ENCODE measurements around the gene FRG2C. TPM values are rescaled to one million over a fixed set of nuclear protein-coding genes. Genes with fewer than 3 reads are reported as not detected.
"Not testable (repeated sequence)": the region's sequence is repeated elsewhere in the genome, so short reads cannot be mapped to it uniquely, and the experiment has no call there.

FRG2C gene
- total RNA-seq, 4 donors from 2014 or later, result not detected

GRCh38 chr3:75641107-75641517 is 23.0 kb upstream of the FRG2C start:
- 1 to 2% methylated on average over 15 to 16 of the region's 16 CpGs for WGBS, 2 donors
- Histone ChIP-seq H3K4me3 (peak overlapping the region; percentile 31 to 52 (median 46)), H3K27ac (peak overlapping the region; percentile 31 to 63 (median 36))
- not testable (repeated sequence) for H3K36me3 ChIP-seq, H3K9me3 ChIP-seq, H3K27me3 ChIP-seq, H3K4me1 ChIP-seq
- TF ChIP-seq EP300 (IDR thresholded peaks at IDR 0.05), result peak in 1 of 2 donors; percentile 37
- peak; percentile 61 to 66 for DNase-seq (ENCODE audit: low spot score in 2 of 2)

GRCh38 chr3:75643031-75643800 is 20.9 kb upstream of the FRG2C start:
- H3K27me3 ChIP-seq, H3K4me1 ChIP-seq, H3K4me3 ChIP-seq, H3K9me3 ChIP-seq, H3K36me3 ChIP-seq, H3K27ac ChIP-seq: not testable (repeated sequence)
- peak; percentile 17 to 59 (median 43) for TF ChIP-seq CTCF (IDR thresholded peaks at IDR 0.05)
- WGBS, 2 donors, result 22 to 24% methylated on average over 20 of the region's 20 CpGs
- DNase-seq (ENCODE audit: low spot score in 2 of 2), result peak in 1 of 2 donors; percentile 12

GRCh38 chr3:75645548-75645947 is 18.6 kb upstream of the FRG2C start:
- 55 to 75% methylated on average over 4 of the region's 4 CpGs for WGBS, 2 donors
- not testable (repeated sequence) for H3K27me3 ChIP-seq; DNase-seq (ENCODE audit: low spot score in 2 of 2)

GRCh38 chr3:75650191-75650590 is 13.9 kb upstream of the FRG2C start:
- Histone ChIP-seq H3K27ac (no peak overlapping the region), H3K9me3 (no peaks in the 10 kb centered on the region), H3K36me3 (no peaks in the 10 kb centered on the region), H3K27me3 (no peaks in the 10 kb centered on the region), H3K4me1 (no peaks in the 10 kb centered on the region), H3K4me3 (no peak overlapping the region)
- TF ChIP-seq POLR2A (IDR thresholded peaks at IDR 0.05) (no peak), CTCF (IDR thresholded peaks at IDR 0.05) (no peak), EP300 (IDR thresholded peaks at IDR 0.05) (no peak)
- WGBS, 2 donors, result 66 to 75% methylated on average over 9 of the region's 9 CpGs
- DNase-seq (ENCODE audit: low spot score in 2 of 2), result no peak

More at GRCh38 chr3:75645548-75645947, 18.6 kb upstream of the FRG2C start:
- not testable (repeated sequence) for H3K27ac ChIP-seq, H3K36me3 ChIP-seq, H3K4me1 ChIP-seq, H3K9me3 ChIP-seq, H3K4me3 ChIP-seq

- not testable (repeated sequence) for H3K27ac ChIP-seq; DNase-seq (ENCODE audit: low spot score in 2 of 2); H3K36me3 ChIP-seq
- H3K4me1 ChIP-seq, result peaks cover 0 to 12% (median 0%) of the 10 kb centered on the region in 4 donors
- H3K4me3 ChIP-seq, result peak overlapping the region in 1 of 4 donors; percentile 23
- peaks cover 0 to 10% (median 1%) of the 10 kb centered on the region in 4 donors for H3K9me3 ChIP-seq
- peaks cover 0 to 39% of the 10 kb centered on the region in 2 donors for H3K27me3 ChIP-seq
- WGBS, 2 donors, result 8 to 27% methylated on average over 22 to 39 of the region's 50 CpGs
Measured at GRCh38 chr3:75655101-75655904, 8.8 kb upstream of the FRG2C start.

- H3K4me1 ChIP-seq, result peaks cover 0 to 12% (median 0%) of the 10 kb centered on the region in 4 donors
- DNase-seq (ENCODE audit: low spot score in 2 of 2); H3K36me3 ChIP-seq; H3K4me3 ChIP-seq; H3K27ac ChIP-seq: not testable (repeated sequence)
- peaks cover 0 to 45% of the 10 kb centered on the region in 2 donors for H3K27me3 ChIP-seq
- 28 to 32% methylated on average over 7 of the region's 7 CpGs for WGBS, 2 donors
- peaks cover 0 to 10% (median 2%) of the 10 kb centered on the region in 4 donors for H3K9me3 ChIP-seq
Measured at GRCh38 chr3:75655956-75656355, 8.2 kb upstream of the FRG2C start.

GRCh38 chr3:75658411-75659107 is 5.6 kb upstream of the FRG2C start:
- Histone ChIP-seq H3K4me1 (peaks cover 0 to 12% (median 0%) of the 10 kb centered on the region in 4 donors), H3K9me3 (peaks cover 0 to 19% (median 2%) of the 10 kb centered on the region in 4 donors), H3K27me3 (peaks cover 0 to 46% of the 10 kb centered on the region in 2 donors), H3K4me3 (peak overlapping the region; percentile 3 to 47 (median 27))
- not testable (repeated sequence) for H3K27ac ChIP-seq; DNase-seq (ENCODE audit: low spot score in 2 of 2); H3K36me3 ChIP-seq
- WGBS, 2 donors, result 0 to 1% methylated on average over 22 to 26 of the region's 42 CpGs

GRCh38 chr3:75659108-75659433 is 5.1 kb upstream of the FRG2C start:
- DNase-seq (ENCODE audit: low spot score in 2 of 2); H3K36me3 ChIP-seq; H3K27ac ChIP-seq: not testable (repeated sequence)
- peaks cover 0 to 21% (median 2%) of the 10 kb centered on the region in 4 donors for H3K9me3 ChIP-seq
- peak overlapping the region in 3 of 4 donors; percentile 3 to 47 (median 31) for H3K4me3 ChIP-seq
- peaks cover 0 to 46% of the 10 kb centered on the region in 2 donors for H3K27me3 ChIP-seq
- peaks cover 0 to 12% (median 0%) of the 10 kb centered on the region in 4 donors for H3K4me1 ChIP-seq

GRCh38 chr3:75665626-75666025 is 1.5 kb downstream of the FRG2C start:
- not testable (repeated sequence) for H3K27ac ChIP-seq; H3K4me3 ChIP-seq; H3K36me3 ChIP-seq; DNase-seq (ENCODE audit: low spot score in 2 of 2)
- Histone ChIP-seq H3K27me3 (peaks cover 0 to 34% of the 10 kb centered on the region in 2 donors), H3K4me1 (peaks cover 0 to 20% (median 3%) of the 10 kb centered on the region in 4 donors), H3K9me3 (peaks cover 0 to 55% (median 0%) of the 10 kb centered on the region in 4 donors)
- WGBS, 2 donors, result 69 to 78% methylated on average over 9 of the region's 9 CpGs
